Thoracic aorta (tissue), 2 donors: ENCODE results near the gene TTLL4. TPM values are rescaled to one million over a fixed set of nuclear protein-coding genes. Genes with fewer than 3 reads are reported as not detected.

Experiments
- ATAC-seq: fragments of 150-250 bp; one replicate; pipeline ENCODE4 v1.8.0; 2017; ENCODE audit warnings: low read depth; ENCODE audit not compliant: insufficient number of reproducible peaks, low FRiP score
- DNase-seq: peaks from one replicate; pipeline ENCODE4 v3.0.0-alpha.2; 2020; ENCODE audit warnings: low spot score
- H3K27ac ChIP-seq, 2 donors: fragments of 200-600 bp; sonication (generic); 1 replicate in 1 of 2; 2 replicates in 1 of 2; pipeline ENCODE4 v1.5.1; 2016; ENCODE audit warnings: mild to moderate bottlenecking in 2 of 2, moderate library complexity in 2 of 2
- H3K27me3 ChIP-seq: fragments of 200-600 bp; sonication (generic); replicated peaks from 2 replicates; pipeline ENCODE4 v1.6.0; 2016; ENCODE audit warnings: mild to moderate bottlenecking; ENCODE audit not compliant: insufficient read depth
- H3K36me3 ChIP-seq: fragments of 200-600 bp; sonication (generic); one replicate; pipeline ENCODE4 v1.5.1; 2016
- H3K4me1 ChIP-seq, 2 donors: fragments of 200-600 bp; sonication (generic); 1 replicate in 1 of 2; 2 replicates in 1 of 2; pipeline versions ENCODE4 v1.5.1 to v1.6.0; 2016; ENCODE audit warnings: low read depth in 2 of 2, mild to moderate bottlenecking in 1 of 2; ENCODE audit not compliant: control insufficient read depth in 1 of 2
- H3K4me3 ChIP-seq: fragments of 200-600 bp; sonication (generic); 2 replicates; pipeline ENCODE4 v1.5.1; 2016; ENCODE audit warnings: mild to moderate bottlenecking
- H3K9me3 ChIP-seq: fragments of 200-600 bp; sonication (generic); 2 replicates; pipeline ENCODE4 v1.5.1; 2016
- total RNA-seq, 2 donors: library from RNA; depleted of rRNA; stranded (reverse); fragments of >200 nt; gene quantifications; one replicate each; pipeline versions ENCODE4 v1.1.0 to v1.2.3, GENCODE V29; 2016
- TF ChIP-seq, protein P1 (sequence below): fragments of 200-600 bp; sonication (generic); IDR thresholded peaks from one replicate; pipeline ENCODE4 v1.5.1; 2019; ENCODE audit warnings: antibody characterized with exemption

Gene TTLL4
- total RNA-seq, 2 donors from 2014 or later = 10.8 to 24.1 TPM

DNA sequence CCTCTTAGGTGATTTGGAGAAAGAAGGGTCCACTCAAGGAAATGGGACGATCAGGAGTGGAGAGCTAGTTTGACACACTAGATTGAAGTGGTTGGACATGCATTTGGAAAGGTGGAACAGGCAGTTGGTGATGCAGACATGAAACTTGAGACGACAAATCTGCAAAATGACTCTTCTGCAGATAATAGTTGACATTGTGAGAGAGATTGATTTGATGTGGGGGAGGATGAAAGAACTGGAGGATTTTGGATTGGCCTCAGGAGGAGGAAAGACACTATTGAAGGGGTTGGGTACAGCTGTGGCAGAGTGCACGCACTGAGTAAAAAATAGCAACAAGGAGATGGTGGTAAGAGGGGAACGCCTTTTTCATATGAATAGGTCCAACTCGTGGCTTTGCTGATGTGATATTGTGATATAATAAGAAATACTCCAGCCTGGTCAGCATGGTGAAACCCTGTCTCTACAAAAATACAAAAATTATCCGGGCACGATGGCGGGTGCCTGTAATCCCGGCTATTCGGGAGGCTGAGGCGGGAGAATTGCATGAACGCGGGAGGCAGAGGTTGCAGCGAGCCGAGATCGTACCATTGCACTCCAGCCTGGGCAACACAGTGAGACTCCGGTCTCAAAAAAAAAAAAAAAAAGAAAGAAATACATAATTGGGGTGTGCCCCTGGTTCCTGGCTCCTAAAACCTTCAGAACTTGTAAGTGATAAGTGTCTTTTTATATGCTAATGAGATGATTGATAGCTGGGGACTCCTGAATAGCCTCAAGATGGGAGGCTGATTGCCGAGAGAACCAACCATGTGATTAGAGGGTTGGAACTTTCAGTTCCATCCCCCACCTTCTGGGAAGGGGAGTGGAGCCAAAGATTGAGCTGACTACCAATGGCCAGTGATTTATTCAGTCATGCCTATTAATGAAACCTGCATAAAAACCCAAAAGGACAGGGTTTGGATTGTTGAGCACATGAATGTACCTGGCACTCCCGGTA, 9.7 kb downstream of the TTLL4 start:
- ATAC-seq (no peak), DNase-seq (no peak)
- Histone ChIP-seq H3K27ac (no peak overlapping the region), H3K4me3 (no peak overlapping the region), H3K4me1 (peaks cover 3 to 4% of the 10 kb centered on the region in 2 donors), H3K27me3 (no peaks in the 10 kb centered on the region), H3K9me3 (peaks cover under 1% of the 10 kb centered on the region), H3K36me3 (no peaks in the 10 kb centered on the region)
- TF ChIP-seq, protein P1, sequence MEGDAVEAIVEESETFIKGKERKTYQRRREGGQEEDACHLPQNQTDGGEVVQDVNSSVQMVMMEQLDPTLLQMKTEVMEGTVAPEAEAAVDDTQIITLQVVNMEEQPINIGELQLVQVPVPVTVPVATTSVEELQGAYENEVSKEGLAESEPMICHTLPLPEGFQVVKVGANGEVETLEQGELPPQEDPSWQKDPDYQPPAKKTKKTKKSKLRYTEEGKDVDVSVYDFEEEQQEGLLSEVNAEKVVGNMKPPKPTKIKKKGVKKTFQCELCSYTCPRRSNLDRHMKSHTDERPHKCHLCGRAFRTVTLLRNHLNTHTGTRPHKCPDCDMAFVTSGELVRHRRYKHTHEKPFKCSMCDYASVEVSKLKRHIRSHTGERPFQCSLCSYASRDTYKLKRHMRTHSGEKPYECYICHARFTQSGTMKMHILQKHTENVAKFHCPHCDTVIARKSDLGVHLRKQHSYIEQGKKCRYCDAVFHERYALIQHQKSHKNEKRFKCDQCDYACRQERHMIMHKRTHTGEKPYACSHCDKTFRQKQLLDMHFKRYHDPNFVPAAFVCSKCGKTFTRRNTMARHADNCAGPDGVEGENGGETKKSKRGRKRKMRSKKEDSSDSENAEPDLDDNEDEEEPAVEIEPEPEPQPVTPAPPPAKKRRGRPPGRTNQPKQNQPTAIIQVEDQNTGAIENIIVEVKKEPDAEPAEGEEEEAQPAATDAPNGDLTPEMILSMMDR = no peak

DNA sequence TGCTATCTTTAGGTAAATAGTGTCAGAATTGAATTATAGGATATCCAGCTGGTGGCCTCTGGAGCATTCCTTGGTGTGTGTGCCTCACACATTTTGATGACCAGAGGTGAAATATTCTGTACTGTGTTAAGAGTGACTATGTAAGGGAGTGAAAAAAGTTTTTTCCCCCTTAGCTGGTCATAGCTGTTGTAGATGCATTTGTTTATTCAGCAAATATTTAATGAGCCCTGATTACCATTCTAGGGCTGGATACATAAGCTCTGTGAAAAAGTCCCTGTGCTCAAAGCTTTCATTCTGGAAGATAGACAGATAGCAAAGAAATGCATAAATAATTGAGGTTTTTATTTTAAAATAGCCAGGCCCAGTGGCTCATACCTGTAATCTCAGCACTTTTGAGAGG, 10.9 kb downstream of the TTLL4 start:
- Histone ChIP-seq H3K9me3 (peaks cover 12% of the 10 kb centered on the region), H3K27me3 (no peaks in the 10 kb centered on the region), H3K36me3 (no peaks in the 10 kb centered on the region), H3K27ac (no peak overlapping the region), H3K4me1 (peaks cover 3 to 4% of the 10 kb centered on the region in 2 donors), H3K4me3 (no peak overlapping the region)
- DNase-seq (no peak), ATAC-seq (no peak)
- TF ChIP-seq, protein P1 = no peak

DNA sequence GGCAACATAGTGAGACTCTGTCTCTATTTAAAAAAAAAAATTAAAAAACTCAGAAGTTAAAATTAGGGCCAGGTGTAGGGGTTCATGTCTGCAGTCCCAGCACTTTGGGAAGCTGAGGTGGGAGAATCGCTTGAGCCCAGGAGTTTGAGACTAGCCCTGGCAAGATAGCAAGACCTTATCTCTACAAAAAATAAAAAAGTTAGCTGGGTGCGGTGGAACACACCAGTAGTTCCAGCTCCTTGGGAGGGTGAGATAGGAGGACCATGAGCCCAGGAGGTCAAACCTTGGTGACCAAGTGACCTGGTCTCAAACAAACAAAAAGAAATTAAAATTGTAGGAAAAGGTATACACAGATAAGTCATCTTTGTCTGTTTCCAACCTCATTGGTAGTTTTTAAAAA, 11.3 kb downstream of the TTLL4 start:
- ATAC-seq = no peak
- Histone ChIP-seq H3K4me1 (peaks cover 3 to 4% of the 10 kb centered on the region in 2 donors), H3K27ac (no peak overlapping the region), H3K9me3 (peaks cover 15% of the 10 kb centered on the region), H3K27me3 (no peaks in the 10 kb centered on the region), H3K4me3 (no peak overlapping the region), H3K36me3 (no peaks in the 10 kb centered on the region)
- DNase-seq = no peak
- TF ChIP-seq, protein P1 = no peak

DNA sequence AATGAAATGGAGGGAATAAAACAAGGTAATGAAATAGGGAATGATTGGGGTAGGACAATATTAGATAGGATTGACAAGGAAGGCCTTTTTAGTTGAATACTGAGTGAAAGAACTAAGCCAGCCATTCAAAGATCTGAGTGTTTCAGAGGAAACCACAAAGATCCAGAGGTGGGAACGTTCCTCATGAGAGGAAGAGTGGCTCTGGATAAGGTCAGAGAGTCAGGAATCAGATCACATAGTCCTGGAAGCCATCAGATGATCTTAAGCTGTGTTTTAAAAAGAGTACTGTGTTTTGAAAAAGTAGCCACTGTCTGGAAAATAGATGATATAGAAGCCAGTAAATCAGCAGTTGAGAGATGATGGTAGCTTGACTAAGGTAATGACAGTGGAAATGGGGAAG, 11.8 kb downstream of the TTLL4 start:
- no peak for ATAC-seq
- TF ChIP-seq, protein P1 = no peak
- no peaks in the 10 kb centered on the region for H3K36me3 ChIP-seq
- H3K4me3 ChIP-seq = no peak overlapping the region
- DNase-seq = no peak
- no peak overlapping the region for H3K27ac ChIP-seq
- peaks cover 17% of the 10 kb centered on the region for H3K9me3 ChIP-seq
- H3K4me1 ChIP-seq = peaks cover under 1 to 3% of the 10 kb centered on the region in 2 donors
- no peaks in the 10 kb centered on the region for H3K27me3 ChIP-seq

DNA sequence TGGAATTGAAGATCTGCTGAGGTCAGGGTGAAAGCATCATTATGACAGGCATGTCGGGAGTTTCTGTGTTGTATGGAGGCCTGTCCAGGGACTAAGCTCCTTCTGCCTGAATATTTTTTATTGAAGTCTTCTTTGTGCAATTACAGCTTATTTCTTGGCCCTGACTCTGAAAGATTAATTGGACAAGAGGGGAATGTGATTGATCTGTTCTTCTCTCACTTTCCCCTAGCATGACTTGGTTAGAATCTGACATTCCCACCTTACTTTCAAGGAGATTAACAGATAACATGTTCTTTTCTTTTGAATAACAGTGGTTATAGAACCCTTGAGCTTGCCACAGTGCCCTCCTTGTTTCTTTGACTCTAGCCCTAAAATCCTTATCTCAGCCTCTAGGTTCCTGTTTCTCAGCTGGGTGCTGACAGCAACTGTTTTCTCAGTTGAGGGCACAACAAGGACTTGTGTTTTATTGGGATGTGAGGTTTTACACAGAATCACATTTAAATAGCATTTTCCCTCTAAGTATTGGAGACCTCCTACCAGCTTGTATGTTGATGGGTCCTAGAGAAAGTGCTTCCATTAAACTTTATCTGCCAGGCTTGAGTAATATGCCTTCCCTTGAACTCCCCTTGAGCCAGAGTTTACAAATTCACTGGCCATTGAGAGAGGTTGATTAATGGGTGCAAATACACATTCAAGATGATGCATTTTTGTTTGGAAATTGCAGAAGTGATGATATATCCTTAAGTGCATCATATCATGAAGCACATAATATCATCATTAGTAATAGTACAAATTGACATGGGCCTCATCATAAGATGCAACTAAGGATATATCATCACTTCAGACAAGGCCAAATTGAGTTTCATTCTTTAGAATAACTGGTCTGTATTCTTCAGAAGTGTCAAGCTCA, 12.5 kb downstream of the TTLL4 start:
- Histone ChIP-seq H3K4me1 (peaks cover 0 to 3% of the 10 kb centered on the region in 2 donors), H3K36me3 (no peaks in the 10 kb centered on the region), H3K9me3 (peaks cover 19% of the 10 kb centered on the region), H3K27me3 (no peaks in the 10 kb centered on the region), H3K4me3 (no peak overlapping the region), H3K27ac (no peak overlapping the region)
- DNase-seq (no peak), ATAC-seq (no peak)
- TF ChIP-seq, protein P1 = no peak
